ENCODE results near the gene PLS3.
"Not testable (repeated sequence)": the region's sequence is repeated elsewhere in the genome, so short reads cannot be mapped to it uniquely, and the experiment has no call there.

PLS3 gene, protein sequence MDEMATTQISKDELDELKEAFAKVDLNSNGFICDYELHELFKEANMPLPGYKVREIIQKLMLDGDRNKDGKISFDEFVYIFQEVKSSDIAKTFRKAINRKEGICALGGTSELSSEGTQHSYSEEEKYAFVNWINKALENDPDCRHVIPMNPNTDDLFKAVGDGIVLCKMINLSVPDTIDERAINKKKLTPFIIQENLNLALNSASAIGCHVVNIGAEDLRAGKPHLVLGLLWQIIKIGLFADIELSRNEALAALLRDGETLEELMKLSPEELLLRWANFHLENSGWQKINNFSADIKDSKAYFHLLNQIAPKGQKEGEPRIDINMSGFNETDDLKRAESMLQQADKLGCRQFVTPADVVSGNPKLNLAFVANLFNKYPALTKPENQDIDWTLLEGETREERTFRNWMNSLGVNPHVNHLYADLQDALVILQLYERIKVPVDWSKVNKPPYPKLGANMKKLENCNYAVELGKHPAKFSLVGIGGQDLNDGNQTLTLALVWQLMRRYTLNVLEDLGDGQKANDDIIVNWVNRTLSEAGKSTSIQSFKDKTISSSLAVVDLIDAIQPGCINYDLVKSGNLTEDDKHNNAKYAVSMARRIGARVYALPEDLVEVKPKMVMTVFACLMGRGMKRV

DNA sequence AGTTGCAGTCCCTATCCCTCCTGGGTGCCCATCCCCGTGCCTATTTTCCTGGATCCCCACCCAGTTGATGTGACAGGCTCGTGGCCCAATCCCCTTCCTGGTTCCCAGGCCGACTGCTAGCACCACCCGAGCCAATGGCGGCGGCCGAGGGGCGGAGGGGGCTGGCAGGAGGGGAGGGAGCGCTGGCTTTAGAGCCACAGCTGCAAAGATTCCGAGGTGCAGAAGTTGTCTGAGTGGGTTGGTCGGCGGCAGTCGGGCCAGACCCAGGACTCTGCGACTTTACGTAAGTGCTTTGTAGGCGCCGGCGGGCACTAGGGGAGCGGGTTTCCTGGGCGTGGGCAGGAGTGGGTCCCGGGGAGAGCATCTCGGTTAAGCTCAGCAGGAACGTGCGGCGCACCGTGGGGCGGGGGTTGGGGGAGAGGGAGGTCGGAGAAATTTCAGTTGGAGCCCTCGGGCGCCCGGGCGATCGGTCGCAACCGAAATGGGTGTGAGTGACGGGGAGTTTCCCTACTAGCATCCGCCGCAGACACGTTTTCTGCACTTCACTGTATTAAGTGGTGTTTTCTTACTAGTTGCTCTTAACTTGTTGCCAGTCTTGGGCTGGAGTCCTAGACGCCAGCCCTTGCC, at the start of gene PLS3:
PLS3 (plus strand) TSS at position 197 of the 627 bp plus-strand sequence. CDS start 49,077 bp downstream, outside the sequence.
- no peak for DNase-seq (ENCODE audit: low spot score)

DNA sequence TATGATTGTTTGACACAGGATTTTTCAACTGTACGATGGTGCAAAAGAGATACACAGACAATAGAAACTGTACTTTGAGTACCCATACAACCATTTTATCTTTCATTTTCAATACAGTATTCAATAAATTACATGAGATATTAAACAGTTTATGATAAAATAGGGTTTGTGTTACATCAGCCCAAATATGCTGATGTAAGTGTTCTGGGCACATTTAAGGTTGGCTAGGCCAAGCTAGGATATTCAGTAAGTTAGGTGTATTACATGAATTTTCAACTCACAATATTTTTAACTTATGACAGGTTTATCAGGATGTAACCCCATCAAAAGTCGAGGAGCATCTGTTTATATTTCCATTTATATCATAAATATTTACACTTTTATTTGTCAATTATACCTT, 42.9 kb upstream of the PLS3 start:
- no peak for DNase-seq (ENCODE audit: low spot score)

DNA sequence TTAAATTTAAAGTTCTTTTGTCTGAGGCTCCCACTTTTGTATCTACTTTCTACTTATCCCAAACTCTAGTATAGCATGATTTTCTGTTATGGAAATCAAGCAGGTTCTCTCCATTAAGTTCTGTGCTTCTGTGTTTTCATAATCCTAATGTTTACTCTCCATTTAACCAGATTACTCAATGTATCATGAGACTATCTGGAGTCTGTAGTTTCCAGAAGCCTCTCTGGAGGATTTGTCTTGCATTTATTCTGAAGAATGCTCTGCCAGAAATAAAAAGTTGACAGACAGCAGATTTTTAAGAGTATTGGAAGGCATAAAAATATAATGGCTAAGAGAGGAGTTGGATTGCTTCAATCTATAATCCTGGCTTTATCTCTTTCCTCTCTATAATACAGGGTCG, 39.2 kb upstream of the PLS3 start:
- no peak for DNase-seq (ENCODE audit: low spot score)

DNA sequence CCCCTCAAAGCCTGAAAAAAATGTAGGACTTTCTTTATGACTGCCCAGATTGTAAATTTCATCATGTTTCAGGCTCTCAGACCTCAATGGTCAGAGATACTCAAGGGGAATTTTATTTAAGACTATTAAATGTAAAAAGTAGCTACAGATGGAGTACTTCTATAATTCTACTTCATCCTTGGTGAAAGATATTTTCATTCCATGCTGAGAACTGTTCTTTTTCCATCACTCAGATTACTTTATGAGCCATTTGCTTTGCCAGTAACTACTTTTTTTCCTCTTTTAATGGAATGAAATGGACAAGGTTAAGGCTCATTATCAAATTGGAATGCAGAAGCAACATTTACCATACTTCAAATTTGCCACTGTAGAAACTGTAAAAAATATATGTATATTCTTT, 38.0 kb upstream of the PLS3 start:
- DNase-seq (ENCODE audit: low spot score): no peak

DNA sequence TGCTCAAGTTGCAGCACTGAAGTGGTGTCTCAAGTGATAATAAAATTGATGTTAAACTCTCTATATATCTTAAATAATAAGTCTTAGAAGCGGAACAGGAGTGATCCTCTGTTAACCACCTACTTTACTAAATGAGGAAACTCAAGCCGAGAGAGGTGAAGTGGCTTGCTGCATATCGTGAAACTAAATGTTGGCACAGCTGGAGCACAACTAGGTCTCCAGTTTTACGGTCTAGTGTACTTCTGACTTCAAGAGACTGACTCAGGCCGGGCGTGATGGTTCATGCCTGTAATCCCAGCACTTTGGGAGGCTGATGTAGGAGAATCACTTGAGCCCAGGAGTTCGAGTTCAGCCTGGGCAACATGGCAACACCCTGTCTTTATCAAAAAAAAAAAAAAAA, 35.5 kb upstream of the PLS3 start:
- no peak for DNase-seq (ENCODE audit: low spot score)

DNA sequence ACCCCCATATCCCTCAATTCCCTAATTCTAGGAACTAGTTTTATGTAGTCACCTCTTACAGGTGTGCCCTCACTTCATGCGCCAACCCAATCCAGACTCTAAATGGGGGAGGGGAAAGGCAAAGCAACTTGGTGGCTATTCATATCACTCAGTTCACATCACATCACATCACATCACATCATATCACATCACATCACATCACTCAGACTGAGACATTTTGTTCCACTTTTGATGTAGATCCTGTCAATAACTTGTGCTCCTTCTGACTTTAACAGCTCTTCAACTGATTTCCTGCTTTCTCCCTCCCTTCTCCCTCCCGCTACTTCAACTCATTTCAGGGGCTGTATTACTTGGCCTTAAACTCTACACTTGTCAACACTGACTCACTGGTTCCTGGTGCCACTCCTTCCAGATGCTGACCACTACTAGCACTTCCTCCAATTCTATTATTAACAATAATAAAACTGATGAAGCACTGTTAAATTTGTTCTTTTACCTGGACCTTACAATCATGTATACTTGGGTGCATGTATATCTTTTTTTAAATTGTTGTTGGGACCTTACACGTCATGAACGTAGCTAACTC, 29.1 kb upstream of the PLS3 start:
- DNase-seq (ENCODE audit: low spot score): no peak

DNA sequence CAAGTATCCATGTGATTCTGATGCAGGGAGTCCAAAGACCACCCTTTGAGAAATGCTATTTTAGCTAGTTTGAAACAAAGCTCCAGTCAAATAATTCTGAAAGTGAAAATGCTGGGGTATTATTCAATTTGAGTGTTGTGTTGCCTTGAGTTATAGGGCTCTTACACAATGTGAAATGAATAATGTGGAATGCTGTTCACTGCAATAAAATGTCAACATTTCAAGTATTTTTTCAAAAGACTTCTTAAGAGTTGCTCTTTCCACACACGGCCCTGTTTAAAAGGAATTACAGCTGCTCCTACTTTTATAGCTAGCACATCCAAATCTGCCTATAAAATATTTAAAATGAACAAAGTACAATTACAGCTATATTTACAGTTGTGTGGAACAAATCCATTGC, 27.5 kb upstream of the PLS3 start:
- DNase-seq (ENCODE audit: low spot score): no peak

DNA sequence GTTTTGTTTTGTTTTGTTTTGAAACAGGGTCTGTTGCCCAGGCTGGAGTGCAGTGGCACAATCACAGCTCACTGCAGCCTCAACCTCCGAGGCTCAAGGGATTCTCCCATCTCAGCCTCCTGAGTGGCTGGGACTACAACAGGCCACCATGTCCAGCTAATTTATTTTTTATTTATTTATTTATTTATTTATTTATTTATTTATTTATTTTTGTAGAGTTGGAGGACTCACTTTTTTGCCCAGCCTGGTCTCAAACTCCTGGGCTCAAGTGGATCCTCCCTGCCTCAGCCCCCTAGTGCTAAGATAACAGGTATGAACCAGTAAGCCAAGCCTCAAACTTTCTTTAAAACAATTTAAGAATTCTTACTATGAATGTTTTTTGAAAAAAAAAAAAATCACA, 26.6 kb upstream of the PLS3 start:
- DNase-seq (ENCODE audit: low spot score): no peak

DNA sequence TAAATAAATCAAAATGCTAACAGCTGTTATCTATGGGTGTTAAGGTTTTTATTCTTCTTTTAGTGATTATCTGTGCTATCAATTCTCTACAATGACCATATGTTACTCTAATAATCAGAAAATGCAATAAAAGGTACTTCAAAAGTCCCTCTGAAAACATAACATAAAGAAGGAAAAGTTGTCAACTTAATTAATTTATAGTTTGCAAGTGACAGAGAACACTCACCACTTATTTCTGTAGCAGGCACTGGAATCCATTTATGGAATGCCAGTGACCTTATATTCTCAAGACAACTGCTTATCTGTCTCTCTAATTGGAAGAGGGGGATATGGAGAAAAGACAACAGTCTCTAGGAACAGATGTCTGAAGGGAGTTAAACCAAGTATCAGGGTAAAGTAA, 25.6 kb upstream of the PLS3 start:
- DNase-seq (ENCODE audit: low spot score): no peak

DNA sequence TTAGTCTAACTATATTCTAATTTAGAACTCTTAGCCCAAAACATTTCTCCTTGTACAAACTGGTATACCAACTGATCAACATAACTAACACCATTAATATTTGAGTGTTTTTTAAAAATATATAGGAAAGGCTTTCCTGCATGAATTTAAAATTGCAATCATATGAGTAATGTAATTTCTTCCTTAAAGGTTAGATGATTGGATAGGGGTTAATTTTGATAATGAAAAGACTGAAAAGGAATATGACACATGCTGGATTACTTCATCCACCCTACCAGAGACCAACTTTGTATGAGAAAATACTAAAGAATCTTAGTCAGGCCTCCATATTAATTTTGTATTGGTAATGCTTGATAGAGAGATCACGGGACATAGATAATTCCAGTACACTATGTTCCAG, 25.1 kb upstream of the PLS3 start:
- no peak for DNase-seq (ENCODE audit: low spot score)

DNA sequence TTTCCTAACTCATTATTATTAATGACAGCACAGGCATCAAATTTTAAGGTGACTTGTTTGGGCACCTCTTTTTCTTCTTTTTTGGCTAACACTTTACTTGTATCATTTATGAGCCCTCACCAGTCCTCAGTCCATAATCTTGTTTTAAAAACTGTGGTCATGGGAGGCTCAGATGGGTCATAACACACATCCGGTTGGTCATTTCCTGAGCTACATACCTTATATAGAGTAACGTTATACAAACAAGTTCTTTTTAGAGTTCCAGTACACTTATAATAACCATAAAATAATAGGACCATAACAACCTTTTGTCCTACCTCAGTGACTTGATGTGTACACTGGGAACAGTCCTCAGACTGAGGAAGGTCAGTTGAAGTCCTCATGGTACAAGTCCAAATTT, 21.1 kb upstream of the PLS3 start:
- DNase-seq (ENCODE audit: low spot score): no peak

DNA sequence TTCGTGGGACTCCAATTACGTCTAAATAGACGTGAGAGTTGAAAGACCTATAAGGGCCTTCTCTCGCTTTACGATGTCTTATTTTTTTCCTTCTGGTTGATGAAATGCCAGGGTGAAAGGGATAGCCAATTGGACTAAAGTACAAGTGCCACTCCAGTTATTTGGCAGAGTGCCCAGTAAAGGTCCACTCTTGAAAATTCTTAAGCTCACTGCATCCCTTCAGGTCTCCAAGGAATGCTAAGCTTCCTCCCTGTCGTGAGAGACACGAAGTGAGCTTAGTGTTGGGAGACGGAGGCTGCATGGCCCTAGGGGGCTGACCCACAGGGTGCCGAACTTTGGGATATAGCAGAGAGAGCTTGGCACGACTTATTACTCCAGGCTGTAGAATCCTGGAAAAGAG, 19.9 kb upstream of the PLS3 start:
- not testable (repeated sequence) for DNase-seq (ENCODE audit: low spot score)

DNA sequence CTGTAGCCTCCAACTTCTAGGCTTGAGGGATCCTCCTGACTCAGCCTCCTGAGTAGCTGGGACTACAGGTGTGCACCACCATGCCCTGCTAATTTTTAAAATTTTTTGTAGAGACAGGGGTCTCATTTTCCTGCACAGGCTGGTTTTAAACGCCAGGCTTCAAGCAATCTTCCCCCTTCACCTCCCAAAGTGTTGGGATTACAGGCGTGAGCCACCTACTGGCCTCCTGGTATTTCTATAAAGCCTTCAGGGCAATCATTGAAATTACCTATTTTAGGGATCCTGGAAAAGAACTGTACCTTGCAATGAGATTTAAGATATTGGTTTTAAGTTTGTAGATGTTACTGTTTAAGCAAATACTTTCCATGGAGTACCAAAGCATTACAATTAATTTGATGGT, 13.5 kb upstream of the PLS3 start:
- DNase-seq (ENCODE audit: low spot score): no peak

DNA sequence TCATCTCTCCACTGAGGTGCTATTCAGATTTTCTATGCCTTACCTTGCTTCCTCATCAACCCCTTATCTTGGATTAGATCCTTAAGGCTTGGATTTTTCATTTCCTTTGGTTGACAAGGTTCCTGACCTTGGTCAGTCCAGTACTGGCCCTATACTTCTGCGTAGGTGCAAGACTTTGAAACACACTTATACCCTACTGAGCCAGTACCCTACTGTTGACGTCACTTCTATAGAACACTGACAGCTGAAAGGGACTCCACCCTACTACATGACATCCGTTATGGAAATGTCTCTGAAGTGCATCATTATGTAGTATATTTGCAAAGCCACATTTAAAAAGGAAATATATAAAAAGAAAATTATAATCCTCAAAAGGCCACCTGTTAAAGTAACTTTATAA, 12.0 kb upstream of the PLS3 start:
- no peak for DNase-seq (ENCODE audit: low spot score)

DNA sequence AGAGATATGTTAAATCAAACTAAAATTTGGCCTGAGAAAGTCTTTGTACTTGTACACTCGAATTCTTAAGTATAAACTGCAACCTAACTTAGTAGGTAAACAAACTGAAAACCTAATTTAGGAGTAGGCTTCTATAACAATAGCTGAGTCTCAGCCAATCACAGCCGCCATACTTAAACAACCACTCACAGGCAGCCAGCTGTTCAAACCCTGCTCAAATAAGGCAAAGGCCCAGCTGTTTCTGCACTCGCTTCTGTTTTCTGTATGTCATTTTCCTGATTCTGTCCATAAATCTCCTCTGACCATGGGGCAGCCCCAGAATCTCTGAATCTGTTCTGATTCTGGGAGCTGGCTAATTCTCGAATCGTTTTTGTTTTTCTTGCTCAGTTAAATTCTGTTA, 7.8 kb upstream of the PLS3 start:
- DNase-seq (ENCODE audit: low spot score): no peak

DNA sequence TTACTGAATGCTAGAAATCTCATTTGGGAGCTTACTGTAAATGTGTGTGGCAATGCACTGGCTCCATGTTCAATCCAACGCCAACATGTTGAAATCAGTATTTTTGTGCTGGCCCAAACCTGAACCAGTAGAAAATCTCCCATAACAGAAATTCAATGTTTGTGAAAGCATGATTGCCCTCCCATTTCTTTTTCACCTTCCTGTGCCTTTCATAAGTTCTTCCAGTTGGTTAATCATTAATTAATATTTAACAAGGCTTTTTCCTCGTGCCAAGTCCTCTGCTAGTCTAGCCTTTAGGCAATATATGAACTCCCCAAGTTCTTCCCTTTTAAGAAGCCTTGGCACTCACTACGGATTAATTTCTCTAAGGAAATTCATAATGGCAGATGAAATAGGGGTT, 1.3 kb upstream of the PLS3 start:
- DNase-seq (ENCODE audit: low spot score): no peak

DNA sequence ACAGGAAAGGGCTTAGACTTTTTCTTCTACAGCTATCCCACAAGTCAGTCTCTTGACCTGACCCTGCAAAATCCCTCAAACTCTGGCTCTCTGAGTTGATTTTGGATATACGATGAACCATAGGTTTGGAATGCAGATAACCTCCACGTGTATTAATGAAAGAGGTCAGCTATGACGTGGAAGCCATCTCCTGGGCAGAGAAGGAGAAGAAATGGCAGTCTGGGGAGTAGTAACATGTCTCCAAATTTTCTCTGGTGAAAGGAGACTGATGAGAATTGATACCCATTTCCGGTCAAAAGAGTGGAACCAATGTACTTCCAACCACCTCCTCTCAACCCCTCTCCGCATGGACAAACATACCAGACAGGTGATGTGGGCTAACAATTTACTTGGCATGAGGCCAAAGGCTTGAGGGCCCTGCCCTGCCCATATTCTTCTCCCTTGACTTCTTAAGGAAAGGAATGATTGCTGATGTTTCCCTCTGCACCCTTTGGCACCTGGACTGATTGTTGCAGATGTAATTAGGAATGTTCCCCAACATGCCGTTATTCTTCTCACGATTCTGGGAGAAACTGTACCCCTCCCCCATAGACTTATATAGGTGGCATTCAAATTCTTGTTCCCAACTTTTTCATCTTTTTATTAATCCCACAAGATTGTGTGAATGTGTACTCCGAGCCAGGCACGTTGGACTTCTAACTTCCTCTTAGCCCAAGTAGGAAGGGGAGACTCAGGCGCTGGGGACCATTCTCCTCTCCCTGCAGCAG, 580 bp upstream of the PLS3 start:
- no peak for DNase-seq (ENCODE audit: low spot score)

DNA sequence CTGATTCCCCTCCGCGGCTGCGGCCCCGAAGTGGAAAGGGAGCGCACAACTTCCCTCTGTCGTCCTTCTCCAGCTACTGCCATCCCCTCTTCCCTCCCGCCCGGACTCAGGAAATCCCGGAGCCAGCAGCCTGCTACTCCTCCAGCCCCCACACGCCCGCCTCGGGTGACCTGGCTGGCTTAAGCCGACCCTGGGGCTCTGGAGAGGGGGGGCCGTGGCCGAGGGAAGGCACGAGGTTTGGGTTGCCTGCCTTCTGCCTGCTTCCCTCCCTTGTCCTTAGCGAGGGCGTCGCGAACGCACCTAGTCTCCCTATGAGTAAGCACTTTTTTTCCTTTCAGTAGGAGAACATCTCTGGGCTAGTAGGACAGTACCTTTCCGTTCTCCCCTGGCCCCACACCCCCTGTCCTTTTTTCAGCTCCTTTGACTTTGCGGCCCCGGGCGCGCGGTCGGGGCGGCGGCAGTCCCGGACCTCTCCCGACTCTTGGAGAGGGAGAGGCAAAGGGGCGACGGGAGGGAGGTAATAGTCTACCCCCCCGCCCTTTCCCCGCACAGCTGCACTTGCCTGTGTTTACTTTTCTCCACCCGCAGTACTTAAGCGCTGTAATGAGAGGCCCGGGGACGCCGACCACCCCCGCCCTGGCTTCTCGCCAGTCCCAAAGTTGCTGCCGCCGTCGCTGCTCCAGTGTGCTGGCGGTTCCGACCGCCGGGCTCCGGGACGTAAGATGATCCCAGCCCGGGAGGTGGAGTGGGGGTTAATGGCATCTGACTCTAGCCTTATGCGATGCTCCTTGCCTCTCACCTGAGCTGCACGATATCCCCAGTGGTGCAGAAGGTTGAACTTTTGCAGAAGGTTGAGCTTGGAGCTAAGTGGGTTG, 868 bp downstream of the PLS3 start:
- DNase-seq (ENCODE audit: low spot score): no peak

DNA sequence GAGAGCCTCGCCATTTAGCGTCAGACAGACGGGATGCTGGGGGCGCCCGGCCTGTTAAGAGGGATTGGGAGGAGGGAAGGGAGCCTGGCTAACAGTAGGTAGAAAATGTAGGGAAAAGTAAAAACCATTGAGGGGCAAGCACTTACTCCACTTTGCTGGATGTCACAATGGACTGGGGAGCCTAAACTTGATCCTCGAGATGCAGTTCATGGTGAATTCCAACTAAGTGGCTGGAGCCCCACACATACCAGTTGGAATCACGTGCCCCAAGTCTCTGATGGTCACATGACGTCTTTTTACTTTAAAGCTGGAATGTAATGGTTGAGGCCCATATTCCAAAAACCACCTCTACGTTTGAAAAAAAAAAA, 1.5 kb downstream of the PLS3 start:
- no peak for DNase-seq (ENCODE audit: low spot score)

DNA sequence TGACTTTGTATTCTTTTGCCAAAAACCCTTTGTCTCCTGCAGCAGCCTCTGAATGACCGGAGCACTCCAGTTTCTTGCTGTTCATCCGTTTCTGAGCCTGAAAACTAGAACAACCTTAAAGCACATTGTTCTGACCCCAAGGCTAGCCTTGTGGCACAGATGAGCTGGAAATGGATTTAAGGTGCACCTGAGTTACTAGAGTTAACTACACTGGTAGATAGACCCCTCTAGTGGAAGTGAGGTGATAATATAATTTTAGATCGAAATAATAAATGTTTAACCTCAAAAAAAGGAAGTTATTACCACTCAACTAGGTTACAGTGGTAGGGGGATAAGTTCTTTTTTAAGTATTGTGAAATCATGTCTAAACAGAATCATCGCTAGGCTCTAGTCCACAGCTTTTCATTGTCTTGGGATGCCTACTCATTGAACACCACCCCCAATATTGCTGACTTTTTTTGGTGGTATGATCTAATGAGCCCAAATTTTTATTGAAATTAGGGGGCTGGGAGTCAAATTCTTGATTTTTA, 2.7 kb downstream of the PLS3 start:
- no peak for DNase-seq (ENCODE audit: low spot score)

DNA sequence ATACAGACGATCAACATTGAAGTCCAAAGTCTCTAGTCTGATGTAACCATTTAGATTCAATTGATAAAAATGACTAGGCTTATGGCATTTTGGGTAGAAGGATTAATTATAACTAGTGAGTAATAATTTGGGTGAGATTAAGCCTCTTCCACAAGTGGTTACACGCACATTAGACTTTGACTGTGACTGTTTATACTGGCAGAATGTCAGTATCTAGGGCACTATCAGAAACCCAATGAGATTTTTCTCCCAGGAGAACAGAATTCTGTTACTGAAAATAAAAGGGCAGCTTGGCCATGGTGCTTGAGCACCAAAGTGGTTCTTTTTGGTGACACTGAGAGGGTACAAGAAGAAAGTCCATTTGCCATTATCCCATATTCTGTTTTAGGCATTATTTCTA, 3.3 kb downstream of the PLS3 start:
- no peak for DNase-seq (ENCODE audit: low spot score)

Data from hematopoietic multipotent progenitor cell treated with erythropoietin and hydrocortisone succinate and interleukin-3 and kit ligand, for 15 days (in vitro differentiated cells).